ENCODE measurements around the gene WIPI1.

Gene WIPI1

DNA sequence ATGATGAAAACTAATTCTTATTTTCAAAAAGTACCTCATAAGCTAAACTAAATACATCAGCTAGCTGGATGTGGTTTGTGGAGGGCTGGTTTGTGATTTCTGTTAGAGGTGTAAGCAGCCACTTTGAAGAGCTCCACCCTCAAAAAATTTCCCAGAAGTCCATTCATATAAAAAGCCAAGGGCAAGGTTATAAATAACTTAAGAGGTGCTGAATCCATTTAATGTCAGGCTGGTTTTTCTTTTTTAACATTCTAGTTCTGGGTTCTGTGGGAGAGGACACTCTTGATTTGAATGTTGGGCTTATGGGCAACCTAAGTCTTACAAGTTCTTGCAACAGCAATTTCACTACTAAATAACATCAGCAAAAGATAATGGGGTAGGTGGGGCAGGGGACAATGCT lies 3.4 kb upstream of the WIPI1 start:
- DNase-seq (ENCODE audit: low read depth): no peak

DNA sequence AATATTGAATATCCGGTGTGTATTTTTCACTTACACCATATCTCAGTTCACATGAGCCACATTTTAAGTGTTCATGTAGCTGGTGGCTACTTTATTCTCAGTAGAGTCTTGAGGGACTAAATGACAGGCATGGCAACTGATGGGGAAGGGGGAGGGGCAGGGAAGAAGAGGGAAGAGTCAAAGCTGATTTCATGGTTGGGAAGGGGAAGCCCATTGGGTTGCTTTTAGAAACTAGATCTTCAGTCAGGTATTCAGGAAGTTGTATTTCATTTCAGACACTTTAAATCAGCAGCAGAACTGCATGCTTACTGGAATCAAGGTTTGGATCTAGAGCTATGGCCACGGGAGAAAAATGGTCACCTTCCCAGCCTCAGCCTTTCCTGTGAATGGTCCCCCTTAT lies 2.9 kb upstream of the WIPI1 start:
- no peak for DNase-seq (ENCODE audit: low read depth)

DNA sequence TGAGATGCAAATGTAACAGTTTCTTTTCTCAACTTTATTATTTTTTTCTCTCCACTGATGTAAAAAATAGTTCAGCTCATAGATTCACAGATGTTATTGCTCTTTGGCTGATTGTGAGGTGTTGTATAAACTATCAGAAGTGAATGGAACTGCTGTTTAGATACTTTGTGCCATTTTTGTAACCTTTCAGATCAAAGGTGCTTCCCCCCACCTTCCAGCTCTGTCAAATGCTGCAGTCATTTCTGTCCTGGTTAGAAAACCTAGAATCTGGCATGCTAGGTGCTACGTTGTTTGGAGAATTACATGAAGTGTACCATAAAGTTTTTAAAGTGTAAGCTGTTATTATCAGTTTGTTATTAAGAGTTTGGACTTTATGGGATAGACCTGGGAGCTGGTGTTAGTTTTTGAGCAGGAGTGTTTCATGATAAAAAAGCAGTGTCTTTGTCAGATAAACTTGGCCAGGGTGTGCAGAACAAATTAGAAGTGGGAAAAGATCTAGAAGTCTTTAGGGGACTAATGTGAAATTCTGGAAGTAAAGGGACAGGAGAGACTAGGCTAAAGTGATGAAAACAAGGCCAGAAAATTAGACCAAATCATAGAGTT lies 1.8 kb upstream of the WIPI1 start:
- DNase-seq (ENCODE audit: low read depth): no peak

DNA sequence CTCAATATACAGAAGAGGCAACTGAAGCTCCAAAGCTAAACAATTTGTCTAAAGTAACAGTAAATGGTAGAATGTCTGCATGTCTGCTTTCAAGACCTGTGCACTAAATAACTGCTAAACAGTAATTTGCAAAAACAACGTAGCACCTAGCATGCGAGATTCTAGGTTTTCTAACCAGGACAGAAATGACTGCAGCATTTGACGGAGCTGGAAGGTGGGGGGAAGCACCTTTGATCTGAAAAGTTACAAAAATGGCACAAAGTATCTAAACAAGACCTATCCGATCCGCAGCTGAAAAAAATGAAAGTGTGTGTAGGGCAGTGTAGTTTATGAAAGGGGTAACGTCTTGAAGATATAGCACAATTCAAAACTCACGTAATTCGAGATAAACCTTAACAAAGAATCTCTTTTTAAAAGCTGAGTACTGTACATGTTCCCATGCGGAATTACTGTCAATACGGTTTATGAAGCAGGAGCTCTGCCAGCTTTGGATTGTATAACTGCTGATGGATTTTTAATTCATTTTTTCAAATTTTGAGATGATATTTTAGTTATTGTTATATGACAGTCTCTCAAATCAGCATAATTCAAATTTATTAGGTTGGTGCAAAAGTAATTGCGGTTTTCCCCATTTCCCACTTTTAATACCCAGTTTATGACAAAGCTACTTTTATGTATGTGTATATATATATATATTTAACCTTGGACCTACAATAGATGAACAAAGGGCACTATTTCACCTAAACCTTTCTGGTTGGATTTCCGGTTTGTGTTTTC lies 1.2 kb upstream of the WIPI1 start:
- DNase-seq (ENCODE audit: low read depth): no peak

DNA sequence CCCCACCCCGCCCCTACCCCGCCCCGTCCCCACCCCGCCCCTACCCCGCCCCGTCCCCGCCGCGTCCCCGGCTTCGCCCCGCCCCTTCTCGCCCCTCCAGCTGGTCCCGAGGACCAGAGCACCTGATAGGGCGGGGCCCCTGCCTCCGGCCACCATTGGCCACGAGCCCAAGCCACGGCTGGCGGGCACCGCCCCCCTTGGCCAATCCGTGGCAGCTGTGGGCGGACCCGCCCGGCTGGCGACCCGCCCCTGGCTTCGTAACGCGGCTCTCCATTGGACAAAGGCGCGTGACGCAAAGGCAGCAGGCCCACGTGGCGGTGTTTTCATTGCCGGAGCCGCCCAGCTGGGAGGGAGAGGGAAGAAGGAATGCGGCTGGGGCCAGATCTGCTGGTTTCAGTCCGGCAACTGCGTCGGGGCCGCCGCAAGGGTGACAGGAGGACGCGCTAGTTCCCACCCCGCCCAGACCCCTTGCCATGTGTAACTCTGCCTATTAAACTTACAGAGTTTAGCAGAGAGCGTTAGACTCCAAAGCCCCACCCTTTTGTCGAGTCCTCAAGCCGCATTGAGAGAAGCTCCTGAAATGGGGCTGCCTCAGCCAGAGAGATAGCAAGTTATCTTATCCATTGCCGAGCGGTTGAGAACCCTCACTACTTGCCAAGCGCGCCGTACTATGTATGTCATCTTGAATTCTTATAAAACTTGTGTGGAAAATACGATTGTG lies 403 bp upstream of the WIPI1 start:
- DNase-seq (ENCODE audit: low read depth): peak; percentile 98

DNA sequence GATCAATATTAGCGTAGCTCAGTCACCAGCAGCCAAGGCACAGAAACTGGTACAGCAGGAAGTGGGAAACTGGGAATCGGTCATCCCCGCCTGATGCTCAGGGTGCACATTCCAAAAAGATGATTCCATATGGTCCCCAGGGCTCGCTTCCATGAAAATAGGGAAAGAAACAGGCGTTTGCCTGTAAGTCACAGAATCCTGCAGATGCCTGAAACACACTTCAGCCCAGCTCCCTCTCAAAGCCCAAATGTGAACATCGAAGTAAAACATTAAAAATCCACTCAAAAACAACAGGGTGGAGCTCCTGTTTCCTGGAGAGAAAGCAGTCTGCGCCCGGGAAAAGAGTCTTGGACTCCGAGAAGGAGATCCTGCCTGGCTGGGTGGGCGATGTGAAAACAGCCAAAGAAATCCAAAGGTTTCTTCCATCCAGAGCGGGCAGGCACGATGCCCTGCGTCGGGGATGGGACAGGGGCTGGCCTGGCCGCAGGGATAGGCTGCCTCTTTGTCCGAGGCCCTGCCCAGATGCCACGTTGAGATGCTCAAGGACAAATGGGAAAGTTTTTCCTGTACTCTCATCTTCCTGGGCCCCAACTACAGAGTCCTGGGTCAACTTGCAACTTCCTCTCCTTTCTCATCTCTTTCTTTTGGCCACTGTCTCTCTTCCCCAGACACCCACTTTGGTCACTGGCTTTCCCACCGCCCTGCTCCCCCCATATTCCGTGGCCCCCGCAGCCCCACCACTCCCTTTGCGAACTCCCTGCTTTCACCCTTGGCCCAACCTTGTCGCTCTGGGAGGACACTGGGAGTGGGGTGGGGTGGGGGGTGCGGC lies 743 bp downstream of the WIPI1 start:
- no peak for DNase-seq (ENCODE audit: low read depth)

DNA sequence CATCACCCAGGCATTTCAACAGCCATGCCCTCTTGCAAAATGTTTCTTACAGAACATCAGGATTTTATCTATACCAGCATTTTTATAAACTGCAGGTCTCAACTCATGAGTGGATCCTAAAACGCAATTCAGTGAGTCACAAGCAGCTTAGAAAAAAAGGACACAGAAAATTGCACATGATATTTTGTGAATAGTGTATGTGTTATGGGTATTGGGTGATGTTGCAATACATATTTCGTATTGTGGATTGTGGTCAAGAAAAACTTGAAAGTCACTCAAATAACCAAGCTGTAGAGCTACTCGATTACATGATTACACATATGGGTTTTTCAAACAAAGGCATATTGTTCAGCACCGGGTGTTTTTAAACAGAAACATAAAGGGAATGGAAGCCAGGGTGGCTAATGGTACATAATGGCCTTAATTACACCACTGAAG lies 1.4 kb downstream of the WIPI1 start:
- no peak for DNase-seq (ENCODE audit: low read depth)

DNA sequence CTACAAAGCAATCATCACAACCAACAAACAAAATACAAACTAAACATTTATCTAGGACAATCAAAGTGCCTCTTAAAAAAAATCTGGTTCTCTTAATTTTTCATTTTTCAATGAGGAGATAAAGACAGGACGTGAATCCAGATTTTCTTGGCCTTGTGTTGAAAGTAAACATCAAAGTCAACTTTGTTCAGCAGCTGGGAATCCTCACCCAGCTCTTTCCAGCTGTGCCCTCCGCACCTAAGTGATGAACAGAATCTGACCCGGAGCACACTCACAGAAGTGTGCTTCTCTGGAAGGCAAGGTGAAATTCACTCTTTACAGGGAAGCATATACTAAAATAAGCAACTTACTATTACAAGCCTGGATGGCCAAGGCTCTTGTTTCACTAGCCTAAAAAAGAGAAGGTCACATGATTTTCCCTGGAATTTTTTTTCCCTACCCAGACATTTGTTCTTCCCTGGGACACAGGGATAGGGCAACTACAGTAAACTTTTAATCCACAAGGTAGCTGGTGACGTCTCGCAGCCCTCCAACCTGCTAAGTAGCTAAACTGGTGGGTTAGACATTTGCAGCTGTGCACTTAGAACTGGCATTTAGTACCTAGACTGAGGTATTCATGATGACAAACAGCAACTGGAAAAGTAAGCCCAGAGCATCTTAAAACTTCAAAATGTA lies 3.2 kb downstream of the WIPI1 start:
- DNase-seq (ENCODE audit: low read depth): no peak

DNA sequence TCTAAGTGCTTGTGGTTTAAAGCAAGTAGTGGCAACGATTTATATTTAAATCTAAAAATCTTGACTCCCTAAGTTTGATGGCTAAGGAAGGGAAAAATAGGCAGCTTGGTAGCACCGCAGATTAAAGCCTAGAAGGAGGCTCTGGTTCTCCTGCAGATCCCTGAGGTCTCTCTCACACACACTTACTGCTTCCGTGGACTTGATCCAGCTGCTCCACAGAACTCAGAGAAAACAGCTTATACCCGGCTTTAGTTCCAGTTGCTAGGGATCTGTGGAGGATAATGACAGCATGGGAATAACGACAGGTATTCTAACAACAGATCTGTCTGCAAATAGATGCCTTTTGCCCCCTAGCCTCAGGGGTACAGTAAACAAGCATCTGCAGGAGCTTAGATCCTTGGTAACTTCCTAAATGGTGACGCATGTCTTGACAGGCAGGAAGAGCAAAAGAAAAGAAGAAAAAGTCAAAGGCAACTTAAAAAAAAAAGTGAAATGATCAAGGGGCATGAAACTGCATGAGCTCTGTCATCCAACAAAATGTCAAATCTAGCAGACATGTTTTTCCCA lies 4.5 kb downstream of the WIPI1 start:
- DNase-seq (ENCODE audit: low read depth): no peak

DNA sequence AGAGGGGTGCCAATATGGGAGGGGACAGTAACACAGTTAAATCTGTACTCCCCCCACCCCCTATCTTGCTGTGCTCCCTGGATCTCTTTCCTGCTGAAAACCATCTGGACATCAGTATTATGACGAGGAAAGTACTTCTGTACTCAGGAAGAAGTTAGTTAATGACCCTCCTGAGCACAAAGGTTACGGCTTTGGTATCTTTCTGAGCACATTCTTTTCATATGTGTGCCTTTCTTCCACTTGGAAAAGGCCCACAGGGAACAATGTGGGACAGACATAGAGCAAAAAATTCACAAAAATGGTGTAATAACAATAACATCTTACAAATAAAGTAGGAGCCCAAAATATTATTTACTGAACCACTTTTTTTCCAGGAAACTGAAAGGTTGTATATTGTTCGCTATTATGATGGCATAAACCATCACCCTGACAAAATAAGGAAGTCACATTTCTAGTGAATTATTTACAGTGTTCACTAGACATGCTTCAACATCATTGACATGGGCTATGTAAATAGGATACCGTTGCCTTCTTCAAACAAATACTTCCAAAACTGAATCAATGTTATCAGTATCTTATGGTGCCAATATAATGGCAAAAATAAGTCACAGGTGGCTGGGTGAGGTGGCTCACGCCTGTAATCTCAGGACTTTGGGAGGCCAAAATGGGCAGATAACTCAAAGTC lies 5.5 kb downstream of the WIPI1 start:
- no peak for DNase-seq (ENCODE audit: low read depth)

DNA sequence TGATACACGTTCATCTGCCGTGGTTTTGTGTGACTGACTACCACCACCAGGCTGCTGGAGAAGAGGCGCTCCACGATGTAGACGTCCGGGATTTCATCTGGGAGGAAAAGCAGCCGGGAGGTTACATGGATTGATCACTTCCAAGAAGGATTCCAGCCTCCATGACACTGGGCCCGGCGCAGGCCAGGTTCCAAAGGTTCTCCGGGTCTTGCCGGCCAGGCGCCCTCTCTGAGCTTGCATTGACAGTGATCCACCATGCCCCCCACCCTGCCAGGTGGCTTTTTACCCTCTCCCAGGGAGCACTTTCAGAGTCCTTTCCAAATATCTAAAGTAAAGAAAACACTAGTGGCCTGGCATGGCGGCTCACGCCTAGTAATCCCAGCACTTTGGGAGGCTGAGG lies 6.5 kb downstream of the WIPI1 start:
- DNase-seq (ENCODE audit: low read depth): no peak

DNA sequence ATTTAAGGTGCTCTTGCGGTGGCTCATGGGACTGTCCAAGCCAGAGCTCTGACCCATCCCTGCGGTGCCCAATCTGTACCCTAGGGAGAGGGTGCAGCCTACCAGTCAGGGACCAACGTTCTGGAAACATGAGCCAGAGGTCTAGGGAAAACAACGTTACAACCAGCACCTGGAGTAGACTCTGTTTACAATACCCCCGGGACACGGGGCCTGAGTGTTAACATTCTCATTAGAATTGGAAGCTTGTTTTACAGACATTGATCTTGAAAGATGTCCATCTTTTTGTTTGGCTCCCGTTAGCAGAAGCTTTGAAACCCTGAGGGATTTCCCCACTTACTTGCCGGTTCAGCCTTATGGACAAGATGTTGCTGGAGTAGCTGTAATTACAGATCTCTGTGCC lies 6.9 kb downstream of the WIPI1 start:
- no peak for DNase-seq (ENCODE audit: low read depth)

DNA sequence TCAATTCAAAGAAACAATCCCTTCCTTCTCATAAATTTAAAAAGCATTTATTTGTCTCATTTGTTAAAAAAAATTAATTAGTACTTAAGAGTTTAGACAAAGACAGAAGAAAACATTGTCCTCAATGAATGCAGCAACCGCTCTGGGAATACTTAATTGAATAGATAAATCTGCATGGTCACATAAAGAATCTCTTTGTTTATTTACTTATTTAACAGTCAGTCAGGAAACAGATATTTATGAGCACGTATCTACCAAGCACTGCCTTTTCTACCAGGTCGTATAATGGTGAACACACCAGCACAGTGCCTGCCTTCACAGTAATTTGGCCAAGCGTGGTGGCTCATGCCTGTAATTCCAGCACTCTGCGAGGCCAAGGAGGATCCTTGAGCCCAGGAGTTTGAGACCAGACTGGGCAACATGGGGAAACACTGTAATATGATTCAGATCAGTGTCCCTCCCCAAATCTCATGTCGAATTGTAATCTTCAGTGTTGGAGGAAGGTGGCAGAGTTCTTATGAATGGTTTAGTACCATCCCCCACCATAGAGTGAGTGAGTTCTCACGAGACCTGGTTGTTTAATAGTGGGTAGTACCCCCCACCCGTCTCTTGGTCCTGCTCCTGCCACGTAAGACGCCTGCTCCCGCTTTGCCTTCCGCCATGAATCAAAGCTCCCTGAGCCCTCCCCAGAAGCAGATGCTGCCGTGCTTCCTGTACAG lies 8.1 kb downstream of the WIPI1 start:
- DNase-seq (ENCODE audit: low read depth): no peak

DNA sequence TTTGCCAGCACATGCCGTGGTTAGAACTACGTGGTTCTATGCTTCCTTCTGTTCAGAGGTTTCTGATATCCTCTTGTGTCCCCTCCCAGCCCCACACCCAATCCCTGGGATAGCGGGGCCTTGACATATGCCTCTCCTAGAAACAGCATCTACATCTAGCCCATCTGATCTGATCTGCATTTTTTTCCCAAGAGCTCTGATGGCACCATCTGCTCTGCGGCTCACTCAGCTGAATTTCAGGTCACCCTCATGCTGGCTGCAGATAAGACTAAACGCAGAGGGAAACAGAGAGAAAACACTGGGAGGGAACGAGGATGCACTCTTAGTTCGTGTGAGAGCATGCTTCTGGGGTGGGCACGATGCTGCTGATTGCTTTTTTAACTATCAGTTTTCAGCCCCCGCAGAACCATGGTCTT lies 10.7 kb downstream of the WIPI1 start:
- DNase-seq (ENCODE audit: low read depth): no peak

DNA sequence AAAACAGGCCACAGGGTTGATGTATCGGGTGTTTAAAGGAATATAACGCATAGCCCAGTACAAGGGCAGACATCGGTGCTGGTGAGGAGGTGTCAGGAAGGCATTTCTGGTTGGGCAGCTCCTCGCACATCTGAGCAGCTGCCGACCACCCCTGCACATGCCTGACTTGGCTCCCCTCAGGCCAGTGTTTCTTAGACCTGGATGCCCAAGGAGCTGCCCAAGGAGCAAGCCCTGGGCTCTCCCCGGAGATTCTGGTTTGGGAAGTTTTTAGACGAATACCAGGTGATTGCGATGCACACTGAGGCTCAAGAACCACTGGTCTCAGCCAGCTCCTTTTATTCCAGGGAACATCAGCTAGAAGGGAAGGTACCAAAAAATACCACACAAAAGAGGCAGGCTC lies 11.6 kb downstream of the WIPI1 start:
- no peak for DNase-seq (ENCODE audit: low read depth)

DNA sequence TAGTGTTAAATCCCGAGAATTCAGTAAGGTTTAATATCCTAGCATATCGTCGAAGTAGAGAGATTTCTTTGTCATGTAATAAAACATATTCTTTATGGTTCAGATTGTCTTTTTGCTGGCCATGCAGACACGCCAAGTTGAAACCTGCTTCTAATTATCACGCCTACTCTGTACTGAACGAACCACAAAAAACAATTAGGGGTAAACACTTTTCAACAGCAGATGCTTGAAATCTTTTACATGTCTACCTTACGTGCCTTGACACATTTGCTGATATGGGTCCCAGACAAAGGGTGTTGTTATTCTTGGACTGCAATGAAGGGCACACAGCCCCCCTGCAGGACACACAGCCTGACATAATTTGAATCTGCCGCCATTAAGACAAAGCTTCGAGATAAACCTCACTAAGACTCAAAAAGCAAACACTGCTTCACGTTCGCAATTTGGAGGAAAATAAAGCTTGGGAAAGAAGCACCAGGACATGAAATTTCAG lies 13.3 kb downstream of the WIPI1 start:
- DNase-seq (ENCODE audit: low read depth): no peak

DNA sequence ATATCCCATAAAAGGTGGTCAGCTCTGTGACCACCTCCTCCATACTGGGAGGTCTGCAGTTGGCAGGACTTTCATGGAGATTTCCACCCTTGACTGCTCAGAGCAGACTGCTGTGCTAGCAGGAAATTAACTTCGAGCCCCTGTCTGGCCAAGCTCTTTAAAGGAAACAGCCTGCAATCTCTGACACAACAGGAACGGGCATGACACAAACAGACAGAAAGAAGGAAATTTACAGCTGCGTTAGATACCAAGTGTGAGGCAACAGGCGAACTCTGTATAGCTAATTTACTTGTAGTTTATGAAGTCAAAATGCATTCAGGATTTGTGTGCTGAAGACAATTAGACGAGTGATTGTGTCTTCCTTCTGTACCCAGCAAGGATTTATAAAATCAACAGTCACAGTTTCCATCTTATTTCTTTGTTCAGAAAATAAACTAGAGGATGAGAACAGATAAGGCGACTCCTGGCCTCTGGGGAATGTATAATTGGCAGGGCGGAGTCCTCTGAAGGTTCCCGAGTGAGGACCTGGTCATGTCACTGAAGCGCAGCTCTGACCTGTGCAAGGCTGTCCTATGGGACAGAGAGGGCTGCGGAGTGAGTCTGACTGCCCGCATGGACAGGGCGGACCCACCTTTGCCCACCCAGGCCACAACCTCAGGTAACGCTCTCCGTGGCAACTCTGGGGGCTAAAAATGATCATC lies 16.1 kb downstream of the WIPI1 start:
- no peak for DNase-seq (ENCODE audit: low read depth)

DNA sequence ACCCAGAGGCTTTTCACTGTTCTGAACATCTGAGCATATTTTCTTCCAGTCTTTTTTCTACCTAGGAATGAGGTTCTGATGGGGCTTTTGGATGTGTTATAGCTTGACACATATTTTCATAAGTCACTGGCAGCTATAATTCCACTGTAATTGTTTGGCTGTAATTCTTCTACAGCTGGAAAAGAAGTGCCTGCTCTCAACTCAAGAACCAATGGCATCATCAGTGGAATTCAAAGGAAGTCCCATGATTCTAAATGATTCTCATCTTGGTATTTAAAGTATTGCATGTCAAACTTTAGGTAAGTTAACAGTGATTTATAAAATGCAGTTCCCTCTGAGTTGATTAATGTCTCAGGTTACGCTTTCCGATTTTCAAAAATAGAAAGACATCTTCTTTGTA lies 16.8 kb downstream of the WIPI1 start:
- no peak for DNase-seq (ENCODE audit: low read depth)

DNA sequence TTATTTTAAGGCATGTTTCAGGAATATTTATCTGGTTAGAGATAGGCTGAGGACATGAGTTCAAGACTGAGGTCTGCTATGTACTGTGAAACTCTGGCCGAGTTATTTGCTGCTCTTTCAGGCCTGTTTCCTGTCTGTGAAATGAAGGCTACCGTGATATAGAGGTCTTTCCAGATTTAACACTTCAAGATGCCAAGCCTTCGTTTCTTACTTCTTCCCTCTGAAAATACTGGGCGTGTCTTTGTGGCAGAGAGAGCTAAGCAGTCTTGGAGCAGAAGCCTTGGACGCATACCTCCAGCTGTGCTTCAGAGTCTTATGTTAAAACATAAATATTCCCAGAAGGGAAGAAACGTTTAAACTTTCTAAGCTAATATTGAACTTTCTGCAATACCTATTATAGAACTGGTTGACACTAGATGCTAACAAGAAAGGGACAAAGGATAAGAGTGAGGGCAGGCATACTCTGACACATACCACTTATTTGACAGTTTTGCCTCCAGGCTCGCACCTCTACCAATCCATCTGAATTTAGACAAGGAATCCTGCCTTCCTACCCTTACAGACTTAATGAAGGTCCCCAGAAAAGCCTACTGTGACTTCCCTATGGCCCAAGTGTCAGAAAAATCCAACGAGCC lies 17.5 kb downstream of the WIPI1 start:
- no peak for DNase-seq (ENCODE audit: low read depth)
